ENCODE results near the gene SLCO3A1. TPM values are rescaled to one million over a fixed set of nuclear protein-coding genes. Genes with fewer than 3 reads are reported as not detected.
A peak's percentile ranks its signal among the peaks of the same experiment; 100 is the strongest.

The SLCO3A1 gene
- total RNA-seq, 4 donors from 2014 or later: 4.4 to 66.2 (median 5.1) TPM

- WGBS, 2 donors (ENCODE audit: low coverage in 1 of 2): 74 to 79% methylated on average over 3 to 8 of the region's 8 CpGs
- intact Hi-C loops (cut with DNase I; ENCODE audit: low total_unique reads): no loop called here
- in situ Hi-C loops (cut with MboI; ENCODE audit: low pct_ligation_motif_present in 1 of 4, low pct_unique_long_range_greater_than_20kb in 1 of 4, low sequenced_read_pairs in 3 of 4): no loop called here
- Histone ChIP-seq H3K4me3 (no peak overlapping the region), H3K4me1 (peaks cover 0 to 35% (median 11%) of the 10 kb centered on the region in 4 donors), H3K36me3 (no peaks in the 10 kb centered on the region), H3K9me3 (no peaks in the 10 kb centered on the region), H3K27ac (peak overlapping the region; percentile 34 to 66 (median 54)), H3K27me3 (no peaks in the 10 kb centered on the region)
- no peak for DNase-seq
- TF ChIP-seq POLR2AphosphoS5 (IDR thresholded peaks at IDR 0.05) (no peak), POLR2A (IDR thresholded peaks at IDR 0.05) (no peak), CTCF (IDR thresholded peaks at IDR 0.05) (no peak), EP300 (IDR thresholded peaks at IDR 0.05; ENCODE audit: low read depth) (no peak)
Observed at GRCh38 chr15:92166751-92167405, 313.4 kb downstream of the SLCO3A1 start.

GRCh38 chr15:92167451-92167850 is 313.9 kb downstream of the SLCO3A1 start:
- peaks cover 0 to 35% (median 11%) of the 10 kb centered on the region in 4 donors for H3K4me1 ChIP-seq
- H3K27ac ChIP-seq: peak overlapping the region; percentile 34 to 66 (median 54)
- no peaks in the 10 kb centered on the region for H3K27me3 ChIP-seq
- intact Hi-C loops (cut with DNase I; ENCODE audit: low total_unique reads) (no loop called here), in situ Hi-C loops (cut with MboI; ENCODE audit: low pct_ligation_motif_present in 1 of 4, low pct_unique_long_range_greater_than_20kb in 1 of 4, low sequenced_read_pairs in 3 of 4) (no loop called here)
- H3K9me3 ChIP-seq: no peaks in the 10 kb centered on the region
- 55 to 71% methylated on average over 6 to 7 of the region's 7 CpGs for WGBS, 2 donors (ENCODE audit: low coverage in 1 of 2)
- peak; percentile 76 for DNase-seq
- H3K4me3 ChIP-seq: no peak overlapping the region
- no peaks in the 10 kb centered on the region for H3K36me3 ChIP-seq
- no peak for TF ChIP-seq CTCF (IDR thresholded peaks at IDR 0.05)
- TF ChIP-seq POLR2A (IDR thresholded peaks at IDR 0.05): no peak
- TF ChIP-seq POLR2AphosphoS5 (IDR thresholded peaks at IDR 0.05): no peak
- TF ChIP-seq EP300 (IDR thresholded peaks at IDR 0.05; ENCODE audit: low read depth): no peak

- no peak for DNase-seq
- intact Hi-C loops (cut with DNase I; ENCODE audit: low total_unique reads) (no loop called here), in situ Hi-C loops (cut with MboI; ENCODE audit: low pct_ligation_motif_present in 1 of 4, low pct_unique_long_range_greater_than_20kb in 1 of 4, low sequenced_read_pairs in 3 of 4) (no loop called here)
- peaks cover 0 to 35% (median 11%) of the 10 kb centered on the region in 4 donors for H3K4me1 ChIP-seq
- H3K36me3 ChIP-seq: no peaks in the 10 kb centered on the region
- H3K9me3 ChIP-seq: no peaks in the 10 kb centered on the region
- no peaks in the 10 kb centered on the region for H3K27me3 ChIP-seq
- 88 to 100% methylated on average over 1 to 5 of the region's 5 CpGs for WGBS, 2 donors (ENCODE audit: low coverage in 1 of 2)
- no peak overlapping the region for H3K27ac ChIP-seq
- TF ChIP-seq CTCF (IDR thresholded peaks at IDR 0.05): no peak
- no peak for TF ChIP-seq POLR2A (IDR thresholded peaks at IDR 0.05)
- no peak for TF ChIP-seq POLR2AphosphoS5 (IDR thresholded peaks at IDR 0.05)
- no peak for TF ChIP-seq EP300 (IDR thresholded peaks at IDR 0.05; ENCODE audit: low read depth)
- H3K4me3 ChIP-seq: no peak overlapping the region
Observed at GRCh38 chr15:92168066-92168683, 314.7 kb downstream of the SLCO3A1 start.

GRCh38 chr15:92170897-92171296 is 317.4 kb downstream of the SLCO3A1 start:
- Histone ChIP-seq H3K27me3 (no peaks in the 10 kb centered on the region), H3K4me3 (no peak overlapping the region), H3K4me1 (peaks cover 0 to 20% (median 7%) of the 10 kb centered on the region in 4 donors), H3K9me3 (no peaks in the 10 kb centered on the region), H3K27ac (no peak overlapping the region), H3K36me3 (no peaks in the 10 kb centered on the region)
- intact Hi-C loops (cut with DNase I; ENCODE audit: low total_unique reads) (no loop called here), in situ Hi-C loops (cut with MboI; ENCODE audit: low pct_ligation_motif_present in 1 of 4, low pct_unique_long_range_greater_than_20kb in 1 of 4, low sequenced_read_pairs in 3 of 4) (no loop called here)
- WGBS, 2 donors (ENCODE audit: low coverage in 1 of 2): 76 to 100% methylated on average over 2 to 8 of the region's 8 CpGs
- DNase-seq: no peak
- no peak for TF ChIP-seq POLR2A (IDR thresholded peaks at IDR 0.05)
- no peak for TF ChIP-seq EP300 (IDR thresholded peaks at IDR 0.05; ENCODE audit: low read depth)
- TF ChIP-seq POLR2AphosphoS5 (IDR thresholded peaks at IDR 0.05): no peak
- TF ChIP-seq CTCF (IDR thresholded peaks at IDR 0.05): no peak

Data from transverse colon (tissue), 4 donors.